ENCODE measurements around the gene LRP4.

Gene LRP4

GRCh38 chr11:46845440-46845739 lies 73.0 kb downstream of the LRP4 start:
- no peak for DNase-seq (ENCODE audit: insufficient read length, low spot score)
- FAIRE-seq, result no peak
- TF ChIP-seq POU2F2 (IDR thresholded peaks at IDR 0.05; ENCODE audit: low read depth, low read length) (no peak), POLR2A (IDR thresholded peaks at IDR 0.05; ENCODE audit: low read depth, low read length) (no peak), PAX5 (IDR thresholded peaks at IDR 0.05; ENCODE audit: insufficient read depth, low read length, severe bottlenecking) (no peak), POLR2AphosphoS5 (IDR thresholded peaks at IDR 0.05; ENCODE audit: low read depth, low read length) (no peak), TAF1 (IDR thresholded peaks at IDR 0.05; ENCODE audit: low read depth, low read length) (no peak), SPI1 (IDR thresholded peaks at IDR 0.05; ENCODE audit: low read depth, low read length) (no peak)

GRCh38 chr11:46840116-46840515 lies 78.2 kb downstream of the LRP4 start:
- DNase-seq (ENCODE audit: insufficient read length, low spot score) (no peak), FAIRE-seq (no peak)
- TF ChIP-seq POU2F2 (IDR thresholded peaks at IDR 0.05; ENCODE audit: low read depth, low read length) (no peak), SPI1 (IDR thresholded peaks at IDR 0.05; ENCODE audit: low read depth, low read length) (no peak), TAF1 (IDR thresholded peaks at IDR 0.05; ENCODE audit: low read depth, low read length) (no peak), POLR2AphosphoS5 (IDR thresholded peaks at IDR 0.05; ENCODE audit: low read depth, low read length) (no peak), POLR2A (IDR thresholded peaks at IDR 0.05; ENCODE audit: low read depth, low read length) (no peak), PAX5 (IDR thresholded peaks at IDR 0.05; ENCODE audit: insufficient read depth, low read length, severe bottlenecking) (no peak)

GRCh38 chr11:46838501-46838900 lies 79.8 kb downstream of the LRP4 start:
- no peak for FAIRE-seq
- TF ChIP-seq PAX5 (IDR thresholded peaks at IDR 0.05; ENCODE audit: insufficient read depth, low read length, severe bottlenecking) (no peak), POU2F2 (IDR thresholded peaks at IDR 0.05; ENCODE audit: low read depth, low read length) (no peak), POLR2A (IDR thresholded peaks at IDR 0.05; ENCODE audit: low read depth, low read length) (no peak), SPI1 (IDR thresholded peaks at IDR 0.05; ENCODE audit: low read depth, low read length) (no peak), POLR2AphosphoS5 (IDR thresholded peaks at IDR 0.05; ENCODE audit: low read depth, low read length) (no peak), TAF1 (IDR thresholded peaks at IDR 0.05; ENCODE audit: low read depth, low read length) (no peak)

GRCh38 chr11:46837860-46838259 lies 80.5 kb downstream of the LRP4 start:
- TF ChIP-seq POLR2A (IDR thresholded peaks at IDR 0.05; ENCODE audit: low read depth, low read length) (no peak), POU2F2 (IDR thresholded peaks at IDR 0.05; ENCODE audit: low read depth, low read length) (no peak), SPI1 (IDR thresholded peaks at IDR 0.05; ENCODE audit: low read depth, low read length) (no peak), TAF1 (IDR thresholded peaks at IDR 0.05; ENCODE audit: low read depth, low read length) (no peak), PAX5 (IDR thresholded peaks at IDR 0.05; ENCODE audit: insufficient read depth, low read length, severe bottlenecking) (no peak), POLR2AphosphoS5 (IDR thresholded peaks at IDR 0.05; ENCODE audit: low read depth, low read length) (no peak)
- FAIRE-seq, result no peak
- DNase-seq (ENCODE audit: insufficient read length, low spot score), result no peak

More at GRCh38 chr11:46838501-46838900, 79.8 kb downstream of the LRP4 start:
- no peak for DNase-seq (ENCODE audit: insufficient read length, low spot score)

GRCh38 chr11:46836870-46837269 lies 81.5 kb downstream of the LRP4 start:
- no peak for TF ChIP-seq SPI1 (IDR thresholded peaks at IDR 0.05; ENCODE audit: low read depth, low read length)
- no peak for TF ChIP-seq POLR2A (IDR thresholded peaks at IDR 0.05; ENCODE audit: low read depth, low read length)
- TF ChIP-seq TAF1 (IDR thresholded peaks at IDR 0.05; ENCODE audit: low read depth, low read length), result no peak
- TF ChIP-seq POLR2AphosphoS5 (IDR thresholded peaks at IDR 0.05; ENCODE audit: low read depth, low read length), result no peak
- DNase-seq (ENCODE audit: insufficient read length, low spot score) (no peak), FAIRE-seq (no peak)

- FAIRE-seq (no peak), DNase-seq (ENCODE audit: insufficient read length, low spot score) (no peak)
- no peak for TF ChIP-seq POU2F2 (IDR thresholded peaks at IDR 0.05; ENCODE audit: low read depth, low read length)
- TF ChIP-seq SPI1 (IDR thresholded peaks at IDR 0.05; ENCODE audit: low read depth, low read length), result no peak
- no peak for TF ChIP-seq TAF1 (IDR thresholded peaks at IDR 0.05; ENCODE audit: low read depth, low read length)
- TF ChIP-seq PAX5 (IDR thresholded peaks at IDR 0.05; ENCODE audit: insufficient read depth, low read length, severe bottlenecking), result no peak
- TF ChIP-seq POLR2AphosphoS5 (IDR thresholded peaks at IDR 0.05; ENCODE audit: low read depth, low read length), result no peak
- no peak for TF ChIP-seq POLR2A (IDR thresholded peaks at IDR 0.05; ENCODE audit: low read depth, low read length)
Measured at GRCh38 chr11:46836431-46836830, 81.9 kb downstream of the LRP4 start.

GRCh38 chr11:46835897-46836296 lies 82.5 kb downstream of the LRP4 start:
- FAIRE-seq (no peak), DNase-seq (ENCODE audit: insufficient read length, low spot score) (no peak)
- TF ChIP-seq POLR2A (IDR thresholded peaks at IDR 0.05; ENCODE audit: low read depth, low read length), result no peak
- TF ChIP-seq SPI1 (IDR thresholded peaks at IDR 0.05; ENCODE audit: low read depth, low read length), result no peak
- no peak for TF ChIP-seq POLR2AphosphoS5 (IDR thresholded peaks at IDR 0.05; ENCODE audit: low read depth, low read length)
- no peak for TF ChIP-seq PAX5 (IDR thresholded peaks at IDR 0.05; ENCODE audit: insufficient read depth, low read length, severe bottlenecking)
- TF ChIP-seq POU2F2 (IDR thresholded peaks at IDR 0.05; ENCODE audit: low read depth, low read length), result no peak
- no peak for TF ChIP-seq TAF1 (IDR thresholded peaks at IDR 0.05; ENCODE audit: low read depth, low read length)

GRCh38 chr11:46834821-46835220 lies 83.5 kb downstream of the LRP4 start:
- TF ChIP-seq SPI1 (IDR thresholded peaks at IDR 0.05; ENCODE audit: low read depth, low read length) (no peak), POLR2AphosphoS5 (IDR thresholded peaks at IDR 0.05; ENCODE audit: low read depth, low read length) (no peak), TAF1 (IDR thresholded peaks at IDR 0.05; ENCODE audit: low read depth, low read length) (no peak), POU2F2 (IDR thresholded peaks at IDR 0.05; ENCODE audit: low read depth, low read length) (no peak)
- FAIRE-seq (no peak), DNase-seq (ENCODE audit: insufficient read length, low spot score) (no peak)

GRCh38 chr11:46832511-46833214 lies 85.7 kb downstream of the LRP4 start:
- TF ChIP-seq POLR2AphosphoS5 (IDR thresholded peaks at IDR 0.05; ENCODE audit: low read depth, low read length) (no peak), POU2F2 (IDR thresholded peaks at IDR 0.05; ENCODE audit: low read depth, low read length) (no peak), POLR2A (IDR thresholded peaks at IDR 0.05; ENCODE audit: low read depth, low read length) (no peak), SPI1 (IDR thresholded peaks at IDR 0.05; ENCODE audit: low read depth, low read length) (no peak), TAF1 (IDR thresholded peaks at IDR 0.05; ENCODE audit: low read depth, low read length) (no peak), PAX5 (IDR thresholded peaks at IDR 0.05; ENCODE audit: insufficient read depth, low read length, severe bottlenecking) (no peak)
- no peak for DNase-seq (ENCODE audit: insufficient read length, low spot score)
- FAIRE-seq, result peak; percentile 31

- DNase-seq (ENCODE audit: insufficient read length, low spot score) (no peak), FAIRE-seq (no peak)
- no peak for TF ChIP-seq TAF1 (IDR thresholded peaks at IDR 0.05; ENCODE audit: low read depth, low read length)
Measured at GRCh38 chr11:46827995-46828394, 90.4 kb downstream of the LRP4 start.
